H1 (cell line): ENCODE data around the gene MLLT6. TPM values are rescaled to one million over a fixed set of nuclear protein-coding genes. Genes with fewer than 3 reads are reported as not detected.

Experiments used
- CTCF ChIA-PET: fragments of 300-600 bp; sonication (Branson Sonifier 250); formaldehyde crosslinking; loops from one replicate; lab custom pipeline; 2021; ENCODE audit not compliant: partially characterized antibody; lab: Charles Lee
- POLR2A ChIA-PET: fragments of 300-600 bp; sonication (Branson Sonifier 250); formaldehyde crosslinking; loops from one replicate; lab custom pipeline; 2021; ENCODE audit warnings: inconsistent platforms; ENCODE audit not compliant: partially characterized antibody; lab: Charles Lee
- DNase-seq, 2 experiments: peaks; one replicate each; pipeline versions ENCODE4 v3.0.0 to v3.0.0-alpha.2; 2010 to 2022; ENCODE audit warnings: low spot score in 2 of 2, low read depth in 1 of 2, mixed read lengths in 1 of 2
- FAIRE-seq: peaks from 2 replicates; lab custom pipeline; 2011; peaks lifted over from hg19 to GRCh38; lab: Jason Lieb, UNC
- H2AFZ ChIP-seq: 2 replicates; pipeline ENCODE4 v1.8.1; 2012; ENCODE audit warnings: low read length, inconsistent platforms
- H2AK5ac ChIP-seq: 2 replicates; pipeline ENCODE4 v1.6.1; 2013; ENCODE audit warnings: low read depth, low read length
- H2BK120ac ChIP-seq: replicated peaks from 2 replicates; pipeline ENCODE3; 2013; ENCODE audit warnings: low read depth, low read length, inconsistent platforms
- H2BK12ac ChIP-seq: 2 replicates; pipeline ENCODE4 v1.6.1; 2013; ENCODE audit warnings: low read depth, low read length
- H2BK15ac ChIP-seq: 2 replicates; pipeline ENCODE4 v1.6.1; 2013; ENCODE audit warnings: low read length
- H2BK20ac ChIP-seq: 2 replicates; pipeline ENCODE4 v1.6.1; 2013; ENCODE audit warnings: low read length
- H2BK5ac ChIP-seq: 2 replicates; pipeline ENCODE4 v1.6.1; 2013; ENCODE audit warnings: low read depth, low read length
- H3K14ac ChIP-seq: 2 replicates; pipeline ENCODE4 v1.6.1; 2013; ENCODE audit warnings: inconsistent platforms; ENCODE audit not compliant: insufficient read length
- H3K18ac ChIP-seq: 2 replicates; pipeline ENCODE4 v1.6.1; 2013; ENCODE audit warnings: low read length; ENCODE audit errors: extremely low read depth
- H3K23ac ChIP-seq: 2 replicates; pipeline ENCODE4 v1.6.1; 2013; ENCODE audit warnings: inconsistent platforms; ENCODE audit not compliant: insufficient read length
- H3K23me2 ChIP-seq: 2 replicates; pipeline ENCODE4 v1.6.1; 2013; ENCODE audit warnings: low read depth, low read length
- H3K27ac ChIP-seq: 2 replicates; pipeline ENCODE4 v1.6.1; 2011; ENCODE audit warnings: low read depth, low read length, inconsistent platforms
- H3K27me3 ChIP-seq, 4 experiments: replicated peaks in 1 of 4; 1 replicate in 1 of 4; 2 replicates in 3 of 4; pipeline versions ENCODE4 v1.6.1 to v1.8.1; 2011 to 2013; ENCODE audit warnings: low read length in 3 of 4, mild to moderate bottlenecking in 3 of 4, inconsistent platforms in 2 of 4, mixed read lengths in 2 of 4, moderate library complexity in 1 of 4; ENCODE audit not compliant: control insufficient read depth in 3 of 4, insufficient read depth in 3 of 4; ENCODE audit errors: extremely low read depth in 1 of 4
- H3K36me3 ChIP-seq, 4 experiments: 2 replicates each; pipeline versions ENCODE4 v1.6.1 to v1.8.1; 2011 to 2013; ENCODE audit warnings: mild to moderate bottlenecking in 4 of 4, low read length in 3 of 4, moderate library complexity in 2 of 4, control low read depth in 1 of 4, inconsistent platforms in 1 of 4; ENCODE audit not compliant: insufficient read depth in 4 of 4, control insufficient read depth in 2 of 4
- H3K4ac ChIP-seq: replicated peaks from 2 replicates; pipeline ENCODE3; 2013; ENCODE audit warnings: low read length, low read depth, mixed read lengths, inconsistent platforms; ENCODE audit not compliant: insufficient read length
- H3K4me1 ChIP-seq, 4 experiments: replicated peaks in 1 of 4; 1 replicate in 1 of 4; 2 replicates in 3 of 4; pipeline versions ENCODE4 v1.6.1 to v1.8.1; 2011 to 2013; ENCODE audit warnings: low read length in 3 of 4, inconsistent platforms in 2 of 4, mixed read lengths in 1 of 4; ENCODE audit not compliant: insufficient read depth in 4 of 4, control insufficient read depth in 3 of 4
- H3K4me2 ChIP-seq, 2 experiments: 2 replicates each; pipeline versions ENCODE4 v1.6.1 to v1.8.1; 2011 to 2013; ENCODE audit warnings: low read depth in 2 of 2, low read length in 2 of 2, control low read depth in 1 of 2, inconsistent platforms in 1 of 2, mild to moderate bottlenecking in 1 of 2; ENCODE audit not compliant: insufficient read depth in 1 of 2
- H3K4me3 ChIP-seq, 4 experiments: fragments of 200-600, 300-600 bp in 1 of 4; sonication (generic), shearing (Covaris generic), sonication (Bioruptor Twin) in 1 of 4; 2 replicates each; pipeline versions ENCODE4 v1.5.1 to v1.8.1; 2011 to 2016; ENCODE audit warnings: low read length in 4 of 4, low read depth in 3 of 4, control low read depth in 2 of 4, inconsistent platforms in 2 of 4, mild to moderate bottlenecking in 2 of 4, mixed read lengths in 1 of 4, moderate library complexity in 1 of 4; ENCODE audit not compliant: insufficient read depth in 2 of 4; ENCODE audit errors: extremely low read depth in 1 of 4
- H3K56ac ChIP-seq: replicated peaks from 2 replicates; pipeline ENCODE3; 2013; ENCODE audit warnings: low read depth, mild to moderate bottlenecking, mixed read lengths, low read length, inconsistent platforms; ENCODE audit not compliant: insufficient read length
- H3K79me1 ChIP-seq: 2 replicates; pipeline ENCODE4 v1.6.1; 2013; ENCODE audit warnings: low read depth, low read length, control low read depth
- H3K79me2 ChIP-seq, 2 experiments: 2 replicates each; pipeline versions ENCODE4 v1.6.1 to v1.8.1; 2012 to 2013; ENCODE audit warnings: low read length in 2 of 2, mild to moderate bottlenecking in 2 of 2, inconsistent platforms in 1 of 2; ENCODE audit not compliant: insufficient read depth in 2 of 2, control insufficient read depth in 1 of 2
- H3K9ac ChIP-seq, 4 experiments: replicated peaks in 1 of 4; 1 replicate in 1 of 4; 2 replicates in 3 of 4; pipeline versions ENCODE4 v1.6.1 to v1.8.1; 2011 to 2013; ENCODE audit warnings: low read depth in 3 of 4, low read length in 3 of 4, control low read depth in 2 of 4, mild to moderate bottlenecking in 2 of 4, moderate library complexity in 2 of 4, inconsistent platforms in 1 of 4; ENCODE audit errors: extremely low read depth in 1 of 4
- H3K9me3 ChIP-seq, 2 experiments: 2 replicates each; pipeline versions ENCODE4 v1.6.1 to v1.8.1; 2012 to 2013; ENCODE audit warnings: mild to moderate bottlenecking in 2 of 2, moderate library complexity in 2 of 2, control low read depth in 1 of 2, inconsistent platforms in 1 of 2, low read depth in 1 of 2, low read length in 1 of 2, mixed read lengths in 1 of 2; ENCODE audit not compliant: insufficient read depth in 2 of 2
- H4K20me1 ChIP-seq, 2 experiments: replicated peaks in 1 of 2; 2 replicates each; pipeline versions ENCODE3 to v1.8.1; 2011 to 2013; ENCODE audit warnings: inconsistent platforms in 2 of 2, low read length in 2 of 2, mild to moderate bottlenecking in 1 of 2; ENCODE audit not compliant: insufficient read depth in 2 of 2, control insufficient read depth in 1 of 2
- H4K5ac ChIP-seq: 2 replicates; pipeline ENCODE4 v1.6.1; 2013; ENCODE audit warnings: low read length, low read depth, mixed read lengths, inconsistent platforms; ENCODE audit not compliant: insufficient read length
- H4K8ac ChIP-seq: 2 replicates; pipeline ENCODE4 v1.8.0; 2013; ENCODE audit warnings: mild to moderate bottlenecking, moderate library complexity, low read length, inconsistent platforms; ENCODE audit not compliant: insufficient read depth; ENCODE audit errors: extremely low read depth
- H4K91ac ChIP-seq: replicated peaks from 2 replicates; pipeline ENCODE3; 2013; ENCODE audit warnings: low read length, mixed read lengths, inconsistent platforms; ENCODE audit not compliant: insufficient read length
- BCL11A ChIP-seq, 2 experiments: IDR thresholded peaks; one replicate each; pipeline ENCODE4 v1.6.1; 2011; ENCODE audit warnings: low read depth in 2 of 2, low read length in 2 of 2, mild to moderate bottlenecking in 2 of 2
- RAD21 ChIP-seq, 2 experiments: IDR thresholded peaks in 1 of 2; conservative IDR thresholded peaks in 1 of 2; 2 replicates each; pipeline ENCODE4 v1.6.1; 2011; ENCODE audit warnings: low read depth in 2 of 2, low read length in 2 of 2, improper control_type of control experiment in 1 of 2, inconsistent platforms in 1 of 2, mild to moderate bottlenecking in 1 of 2, moderate library complexity in 1 of 2
- RBBP5 ChIP-seq: IDR thresholded peaks from 2 replicates; pipeline ENCODE4 v1.7.1; 2012; ENCODE audit warnings: low read depth, mild to moderate bottlenecking, inconsistent platforms, low read length, moderate library complexity, borderline replicate concordance
- RFX5 ChIP-seq: IDR thresholded peaks from 2 replicates; pipeline ENCODE4 v1.6.1; 2011; ENCODE audit warnings: low read depth, low read length, improper control_type of control experiment, borderline replicate concordance
- SAP30 ChIP-seq: fragments of 300-600 bp; sonication (generic); IDR thresholded peaks from 2 replicates; pipeline ENCODE4 v1.7.1; 2012; ENCODE audit warnings: low read length, moderate library complexity, mild to moderate bottlenecking, inconsistent platforms; ENCODE audit not compliant: insufficient read depth, insufficient replicate concordance
- SIN3A ChIP-seq, 2 experiments: IDR thresholded peaks in 1 of 2; conservative IDR thresholded peaks in 1 of 2; 2 replicates each; pipeline ENCODE4 v1.6.1; 2011 to 2012; ENCODE audit warnings: low read length in 2 of 2, improper control_type of control experiment in 1 of 2, low read depth in 1 of 2, mild to moderate bottlenecking in 1 of 2
- SP1 ChIP-seq: IDR thresholded peaks from 2 replicates; pipeline ENCODE4 v1.6.1; 2011; ENCODE audit warnings: low read depth, low read length
- TEAD4 ChIP-seq: IDR thresholded peaks from 2 replicates; pipeline ENCODE4 v1.6.1; 2012; ENCODE audit warnings: low read depth, low read length, inconsistent platforms, mixed read lengths
- WGBS, 2 experiments: shearing (Covaris generic) in 1 of 2; methylation state at CpG; one replicate each; pipeline versions ENCODE4 v1.1.6 to v1.1.7; 2013 to 2015; ENCODE audit warnings: low lambda C conversion rate in 2 of 2, mixed read lengths in 2 of 2, inconsistent platforms in 1 of 2, low coverage in 1 of 2, missing lambda C conversion rate in 1 of 2; ENCODE audit not compliant: insufficient replicate concordance in 2 of 2, insufficient coverage in 1 of 2, insufficient read length in 1 of 2; ENCODE audit errors: extremely low coverage in 1 of 2, missing lambda C conversion rate in 1 of 2; 5-methylcytosine and 5-hydroxymethylcytosine counted together
- polyA plus RNA-seq, 7 experiments: library from polyadenylated mRNA; depleted of rRNA in 3 of 7; stranded (reverse) in 5 of 7; unstranded in 2 of 7; fragments of >200 nt in 5 of 7; fragments of 200-250 nt in 2 of 7; gene quantifications; 1 replicate in 5 of 7; 2 replicates in 1 of 7; 4 replicates in 1 of 7; pipeline versions ENCODE4 v1.2.1 to v1.2.3, GENCODE V29; 2011 to 2013; ENCODE audit warnings: missing spikeins in 2 of 7, mixed read lengths in 2 of 7
- total RNA-seq: library from RNA; stranded (reverse); fragmentation: NEBNext Ultra II Directional; extraction: Animal tissue kit (Norgen Biotek cat#: 25700); gene quantifications from 2 replicates; pipeline ENCODE4 v1.2.1, GENCODE V29; 2021
- TF ChIP-seq, protein P1 (sequence below): IDR thresholded peaks from 2 replicates; pipeline ENCODE4 v1.6.1; 2012; ENCODE audit warnings: inconsistent platforms
- TF ChIP-seq, protein P2 (sequence below), 3 experiments: IDR thresholded peaks; 1 replicate in 2 of 3; 2 replicates in 1 of 3; pipeline versions ENCODE4 v1.5.1 to v1.6.1; 2011; ENCODE audit warnings: low read length in 3 of 3, mild to moderate bottlenecking in 3 of 3, inconsistent platforms in 2 of 3, low read depth in 1 of 3, moderate library complexity in 1 of 3; ENCODE audit not compliant: insufficient read depth in 1 of 3; ENCODE audit errors: control extremely low read depth in 1 of 3

The MLLT6 gene
- total and polyA plus RNA-seq, 2 of the 8 experiments (the other 6 are each of a cell fraction or from before 2014, with no cell fraction given), result 6.5 to 8.0 TPM

DNA sequence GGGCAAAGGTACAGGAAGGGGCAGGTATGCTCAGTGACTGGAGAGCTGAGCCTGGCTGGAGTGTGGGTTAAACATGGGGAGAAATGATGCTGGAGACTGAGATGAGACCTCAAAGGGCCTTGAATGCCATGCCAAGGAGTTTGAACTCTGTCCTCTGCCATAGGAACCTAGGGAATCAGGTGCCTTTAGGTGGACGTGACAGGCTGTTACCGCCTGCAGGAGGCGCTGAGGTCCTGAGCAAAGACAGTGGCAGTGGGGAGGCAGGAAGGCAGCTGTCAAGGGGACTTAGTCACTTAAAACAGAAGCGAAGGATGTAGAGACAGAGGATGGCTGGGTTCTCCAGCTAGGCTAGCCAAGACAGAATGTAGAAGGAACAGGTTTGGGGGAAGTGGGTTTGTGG lies 56.5 kb downstream of the MLLT6 start:
- H2BK12ac ChIP-seq, result no peak overlapping the region
- ChIA-PET POLR2A (interaction anchor here (0.7 to 2.9 kb wide), 9 partner anchors 9 to 91 kb away, joined by 3 to 8 read pairs (median 4); partner anchors contain the start of gene PSMB3), CTCF (interaction anchor here (0.6 to 2.4 kb wide), 29 partner anchors 9 to 438 kb away, joined by 3 to 11 read pairs (median 3); partner anchors contain the start of gene PSMB3)
- H4K5ac ChIP-seq, result no peak overlapping the region
- H2BK5ac ChIP-seq, result no peak overlapping the region
- WGBS, 2 experiments, result 55% methylated on average over 4 of the region's 4 CpGs; no CpG with 5 or more reads in 1 of the 2 experiments
- H2AFZ ChIP-seq, result no peak overlapping the region
- H3K27ac ChIP-seq, result no peak overlapping the region
- no peaks in the 10 kb centered on the region for H3K79me2 ChIP-seq
- H3K4ac ChIP-seq, result no peak overlapping the region
- no peaks in the 10 kb centered on the region for H3K4me1 ChIP-seq
- no peaks in the 10 kb centered on the region for H3K79me1 ChIP-seq
- no peak overlapping the region for H3K4me3 ChIP-seq
- H2BK20ac ChIP-seq, result no peak overlapping the region
- no peak overlapping the region for H3K23ac ChIP-seq
- no peaks in the 10 kb centered on the region for H3K23me2 ChIP-seq
- peaks cover 18 to 48% (median 38%) of the 10 kb centered on the region in 4 experiments for H3K36me3 ChIP-seq
- no peak overlapping the region for H2BK15ac ChIP-seq
- H3K4me2 ChIP-seq, result no peak overlapping the region
- H2BK120ac ChIP-seq, result no peak overlapping the region
- H3K9me3 ChIP-seq, result no peaks in the 10 kb centered on the region
- H4K91ac ChIP-seq, result no peak overlapping the region
- H3K9ac ChIP-seq, result no peak overlapping the region
- H4K20me1 ChIP-seq, result peaks cover 0 to 4% of the 10 kb centered on the region in 2 experiments
- H2AK5ac ChIP-seq, result no peak overlapping the region
- H3K18ac ChIP-seq, result no peak overlapping the region
- no peaks in the 10 kb centered on the region for H3K27me3 ChIP-seq
- H3K14ac ChIP-seq, result no peak overlapping the region
- DNase-seq, result peak in 1 of 2 experiments; percentile 75
- H3K56ac ChIP-seq, result no peak overlapping the region
- FAIRE-seq, result no peak
- no peak overlapping the region for H4K8ac ChIP-seq
- TF ChIP-seq RAD21 (IDR thresholded peaks at IDR 0.05 in 1 of 2, conservative IDR thresholded peaks at IDR 0.05 in 1 of 2; ENCODE audit: low read depth in 2 of 2, low read length in 2 of 2), result peak; percentile 82 to 85
- no peak for TF ChIP-seq BCL11A (IDR thresholded peaks at IDR 0.05; ENCODE audit: low read depth in 2 of 2, low read length in 2 of 2)
- no peak for TF ChIP-seq TEAD4
- peak in 1 of 2 experiments; percentile 95; a peak in 3 of 4 replicates for TF ChIP-seq SIN3A (conservative IDR thresholded peaks at IDR 0.05 in 1 of 2, IDR thresholded peaks at IDR 0.05 in 1 of 2; ENCODE audit: low read depth in 1 of 2, low read length in 2 of 2)
- no peak for TF ChIP-seq SP1
- TF ChIP-seq RFX5, result no peak
- TF ChIP-seq, protein P1, sequence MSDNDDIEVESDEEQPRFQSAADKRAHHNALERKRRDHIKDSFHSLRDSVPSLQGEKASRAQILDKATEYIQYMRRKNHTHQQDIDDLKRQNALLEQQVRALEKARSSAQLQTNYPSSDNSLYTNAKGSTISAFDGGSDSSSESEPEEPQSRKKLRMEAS, result peak; percentile 30; the same call in 1 of the 2 replicates
- TF ChIP-seq, protein P2, sequence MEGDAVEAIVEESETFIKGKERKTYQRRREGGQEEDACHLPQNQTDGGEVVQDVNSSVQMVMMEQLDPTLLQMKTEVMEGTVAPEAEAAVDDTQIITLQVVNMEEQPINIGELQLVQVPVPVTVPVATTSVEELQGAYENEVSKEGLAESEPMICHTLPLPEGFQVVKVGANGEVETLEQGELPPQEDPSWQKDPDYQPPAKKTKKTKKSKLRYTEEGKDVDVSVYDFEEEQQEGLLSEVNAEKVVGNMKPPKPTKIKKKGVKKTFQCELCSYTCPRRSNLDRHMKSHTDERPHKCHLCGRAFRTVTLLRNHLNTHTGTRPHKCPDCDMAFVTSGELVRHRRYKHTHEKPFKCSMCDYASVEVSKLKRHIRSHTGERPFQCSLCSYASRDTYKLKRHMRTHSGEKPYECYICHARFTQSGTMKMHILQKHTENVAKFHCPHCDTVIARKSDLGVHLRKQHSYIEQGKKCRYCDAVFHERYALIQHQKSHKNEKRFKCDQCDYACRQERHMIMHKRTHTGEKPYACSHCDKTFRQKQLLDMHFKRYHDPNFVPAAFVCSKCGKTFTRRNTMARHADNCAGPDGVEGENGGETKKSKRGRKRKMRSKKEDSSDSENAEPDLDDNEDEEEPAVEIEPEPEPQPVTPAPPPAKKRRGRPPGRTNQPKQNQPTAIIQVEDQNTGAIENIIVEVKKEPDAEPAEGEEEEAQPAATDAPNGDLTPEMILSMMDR (IDR thresholded peaks at IDR 0.05; ENCODE audit: control extremely low read depth in 1 of 3, insufficient read depth in 1 of 3, low read depth in 1 of 3, low read length in 3 of 3), result peak; percentile 75 to 95 (median 93)
- TF ChIP-seq SAP30, result peak; percentile 36
- no peak for TF ChIP-seq RBBP5
